Measurements from ENCODE around the gene EEFSEC.

- TF ChIP-seq CTCF (IDR thresholded peaks at IDR 0.05) (no peak), REST (IDR thresholded peaks at IDR 0.05; ENCODE audit: insufficient read depth in 1 of 2, low read depth in 2 of 2, low read length in 1 of 2) (no peak), POLR2AphosphoS5 (IDR thresholded peaks at IDR 0.05; ENCODE audit: low read depth, low read length) (no peak), SIN3A (IDR thresholded peaks at IDR 0.05; ENCODE audit: borderline replicate concordance, insufficient read depth, low read depth, low read length) (no peak)
Measured at GRCh38 chr3:128318275-128318941, 165.1 kb downstream of the EEFSEC start.

Measured in Panc1 (cell line).